DLD1 (cell line): ENCODE results near the gene ZPLD1.

Experiments used
- in situ Hi-C: cut with HindIII; loops from 2 replicates; pipeline ENCODE4 v1.10.0; 2017; ENCODE audit warnings: low sequenced_read_pairs

Gene ZPLD1

GRCh38 chr3:102464261-102464660 is 29.4 kb downstream of the ZPLD1 start:
- in situ Hi-C loops: no loop called here

GRCh38 chr3:102466001-102466400 is 31.2 kb downstream of the ZPLD1 start:
- in situ Hi-C loops: no loop called here

- in situ Hi-C loops: no loop called here
These were observed 35.3 kb downstream of the ZPLD1 start for GRCh38 chr3:102470066-102470465.

- in situ Hi-C loops: no loop called here
These were observed 36.2 kb downstream of the ZPLD1 start for GRCh38 chr3:102471001-102471400.

GRCh38 chr3:102471491-102471890 is 36.7 kb downstream of the ZPLD1 start:
- in situ Hi-C loops: no loop called here

- in situ Hi-C loops: no loop called here
These were observed 38.8 kb downstream of the ZPLD1 start for GRCh38 chr3:102473648-102474047.

- in situ Hi-C loops: no loop called here
These were observed 39.4 kb downstream of the ZPLD1 start for GRCh38 chr3:102474207-102474606.

GRCh38 chr3:102476198-102476597 is 41.4 kb downstream of the ZPLD1 start:
- in situ Hi-C loops: no loop called here

GRCh38 chr3:102478160-102478559 is 43.3 kb downstream of the ZPLD1 start:
- in situ Hi-C loops: no loop called here

GRCh38 chr3:102480139-102480538 is 45.3 kb downstream of the ZPLD1 start:
- in situ Hi-C loops: no loop called here

GRCh38 chr3:102481050-102481449 is 46.2 kb downstream of the ZPLD1 start:
- in situ Hi-C loops: no loop called here

GRCh38 chr3:102483556-102483955 is 48.7 kb downstream of the ZPLD1 start:
- in situ Hi-C loops: no loop called here

GRCh38 chr3:102484363-102484762 is 49.5 kb downstream of the ZPLD1 start:
- in situ Hi-C loops: no loop called here

GRCh38 chr3:102485701-102486100 is 50.9 kb downstream of the ZPLD1 start:
- in situ Hi-C loops: no loop called here

GRCh38 chr3:102488331-102488730 is 53.5 kb downstream of the ZPLD1 start:
- in situ Hi-C loops: no loop called here

GRCh38 chr3:102492300-102492699 is 57.5 kb downstream of the ZPLD1 start:
- in situ Hi-C loops: no loop called here

GRCh38 chr3:102497571-102497970 is 62.8 kb downstream of the ZPLD1 start:
- in situ Hi-C loops: no loop called here

GRCh38 chr3:102505542-102505941 is 70.7 kb downstream of the ZPLD1 start:
- in situ Hi-C loops: loop anchor here (5.0 kb wide), 1 partner anchor 53 kb away; no protein-coding TSS in a partner anchor

GRCh38 chr3:102510663-102511062 is 75.8 kb downstream of the ZPLD1 start:
- in situ Hi-C loops: no loop called here

GRCh38 chr3:102511168-102511567 is 76.4 kb downstream of the ZPLD1 start:
- in situ Hi-C loops: no loop called here

GRCh38 chr3:102511639-102512038 is 76.8 kb downstream of the ZPLD1 start:
- in situ Hi-C loops: no loop called here

GRCh38 chr3:102512734-102513504 is 78.1 kb downstream of the ZPLD1 start:
- in situ Hi-C loops: no loop called here

- in situ Hi-C loops: no loop called here
These were observed 79.4 kb downstream of the ZPLD1 start for GRCh38 chr3:102514241-102514640.
